SH-SY5Y (cell line): ENCODE data around the gene PFKL.

Experiments used
- GATA2 ChIP-seq: IDR thresholded peaks from 2 replicates; pipeline ENCODE4 v1.6.1; 2011; ENCODE audit warnings: mild to moderate bottlenecking, low read depth, low read length
- GATA3 ChIP-seq: IDR thresholded peaks from 2 replicates; pipeline ENCODE4 v1.6.1; 2011; ENCODE audit warnings: low read depth, mild to moderate bottlenecking, low read length, moderate library complexity

The PFKL gene

GRCh38 chr21:44265734-44266270 is 34.1 kb upstream of the PFKL start:
- TF ChIP-seq GATA3: no peak
- TF ChIP-seq GATA2: no peak

GRCh38 chr21:44267655-44268142 is 32.2 kb upstream of the PFKL start:
- no peak for TF ChIP-seq GATA3
- TF ChIP-seq GATA2: no peak

- TF ChIP-seq GATA3 (no peak), GATA2 (no peak)
Measured at GRCh38 chr21:44269090-44269489, 30.8 kb upstream of the PFKL start.

GRCh38 chr21:44271558-44272283 is 28.1 kb upstream of the PFKL start:
- TF ChIP-seq GATA2 (no peak), GATA3 (no peak)

GRCh38 chr21:44272284-44272858 is 27.5 kb upstream of the PFKL start:
- TF ChIP-seq GATA3 (no peak), GATA2 (no peak)

- no peak for TF ChIP-seq GATA2
- no peak for TF ChIP-seq GATA3
Measured at GRCh38 chr21:44273046-44273445, 26.8 kb upstream of the PFKL start.

GRCh38 chr21:44275041-44275440 is 24.8 kb upstream of the PFKL start:
- TF ChIP-seq GATA3 (no peak), GATA2 (no peak)

GRCh38 chr21:44279354-44280260 is 20.2 kb upstream of the PFKL start:
- TF ChIP-seq GATA2 (no peak), GATA3 (no peak)

- TF ChIP-seq GATA2 (no peak), GATA3 (no peak)
Measured at GRCh38 chr21:44281801-44282200, 18.1 kb upstream of the PFKL start.

GRCh38 chr21:44282370-44282769 is 17.5 kb upstream of the PFKL start:
- TF ChIP-seq GATA2 (no peak), GATA3 (no peak)

- TF ChIP-seq GATA2: no peak
- no peak for TF ChIP-seq GATA3
Measured at GRCh38 chr21:44283948-44284347, 15.9 kb upstream of the PFKL start.

- no peak for TF ChIP-seq GATA3
- TF ChIP-seq GATA2: no peak
Measured at GRCh38 chr21:44285138-44285992, 14.5 kb upstream of the PFKL start, which contains the start of gene AIRE. AIRE (plus strand) TSS chr21:44285876; CDS start chr21:44286007, 131 bp downstream.

- TF ChIP-seq GATA2 (no peak), GATA3 (no peak)
Measured at GRCh38 chr21:44286086-44286715, 13.7 kb upstream of the PFKL start.
